ENCODE data around the gene FBXL16.
A peak's percentile ranks its signal among the peaks of the same experiment; 100 is the strongest.

Gene FBXL16

DNA sequence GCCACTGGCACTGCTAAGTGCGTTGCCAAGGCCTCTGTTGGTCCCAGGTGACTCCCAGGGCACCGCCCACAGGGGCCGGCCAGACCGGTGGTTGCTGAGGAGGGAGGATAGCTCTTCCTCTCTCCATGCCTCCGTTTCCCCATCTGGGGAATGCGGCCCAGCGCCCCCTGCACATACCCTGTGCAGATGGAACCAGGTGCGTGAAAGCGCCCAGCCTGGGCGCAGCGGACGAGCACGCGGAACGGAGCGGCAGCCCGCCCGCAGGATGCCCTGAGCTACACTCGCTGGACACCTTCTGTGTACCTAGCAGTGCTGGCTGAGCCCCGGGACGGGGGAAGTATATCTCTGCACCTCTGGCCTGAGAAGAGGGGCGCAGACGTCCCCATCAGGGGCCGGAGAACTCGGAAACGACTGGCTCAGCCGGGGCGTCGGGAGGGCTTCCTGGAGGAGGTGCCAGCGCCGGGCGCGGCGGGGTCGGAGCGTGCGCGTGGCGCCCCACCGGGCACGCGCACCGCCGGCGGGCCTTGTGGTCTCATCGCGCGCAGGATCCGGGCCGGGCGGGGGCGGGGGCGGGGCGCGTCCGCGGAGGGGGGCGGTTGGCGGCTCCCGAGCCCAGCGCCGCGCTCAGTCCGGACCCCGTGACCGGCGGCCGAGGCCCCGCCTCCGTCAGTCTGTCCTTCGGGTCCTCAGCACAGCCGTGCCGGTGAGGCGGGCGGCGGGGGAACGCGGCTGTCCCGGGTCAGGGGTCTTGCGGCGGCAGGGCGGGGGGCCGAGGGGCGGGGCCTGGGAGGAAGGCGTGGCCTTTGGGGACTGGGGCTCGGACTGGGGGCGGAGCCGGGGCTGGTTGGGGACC, 21.1 kb upstream of the FBXL16 start, which contains the start of the genes CCDC78 and HAGHL:
TSS of gene CCDC78 (minus strand) at position 6 of the 853 bp plus-strand sequence. CDS start 76 bp downstream, outside the sequence.
TSS of gene HAGHL (plus strand) at position 669 of the 853 bp plus-strand sequence. CDS start 404 bp downstream, outside the sequence.
- Histone ChIP-seq H3K27ac (ENCODE audit: low read depth, low read length) (peak within 1 kb of the TSS; percentile 72), H3K9me2 (replicated peaks; ENCODE audit: control insufficient read depth, low read length) (no peaks in the 10 kb centered on the region), H3K4me2 (ENCODE audit: low read length) (peak within 1 kb of the TSS; percentile 85), H3K9me3 (ENCODE audit: control insufficient read depth, insufficient read depth, low read length) (no peaks in the 10 kb centered on the region), H3K27me3 (ENCODE audit: control insufficient read depth, low read length) (no peaks in the 10 kb centered on the region), H3K4me1 (ENCODE audit: control insufficient read depth, low read length) (peaks cover 56% of the 10 kb centered on the region), H4K20me1 (ENCODE audit: control insufficient read depth, insufficient read depth, low read depth, low read length) (0 out of 2 replicates have a peak, but pooled peaks cover 3% of the 10 kb centered on the region), H3K36me3 (ENCODE audit: control insufficient read depth, low read length) (peaks cover 46% of the 10 kb centered on the region), H3K4me3 (ENCODE audit: low read length) (peak within 1 kb of the TSS; percentile 85), H3F3A (ENCODE audit: control insufficient read depth, insufficient read depth) (peaks cover 10% of the 10 kb centered on the region; the same call in 1 of the 2 replicates), H3K79me2 (ENCODE audit: control insufficient read depth, low read length) (peaks cover 6% of the 10 kb centered on the region)
- TF ChIP-seq, protein P1, sequence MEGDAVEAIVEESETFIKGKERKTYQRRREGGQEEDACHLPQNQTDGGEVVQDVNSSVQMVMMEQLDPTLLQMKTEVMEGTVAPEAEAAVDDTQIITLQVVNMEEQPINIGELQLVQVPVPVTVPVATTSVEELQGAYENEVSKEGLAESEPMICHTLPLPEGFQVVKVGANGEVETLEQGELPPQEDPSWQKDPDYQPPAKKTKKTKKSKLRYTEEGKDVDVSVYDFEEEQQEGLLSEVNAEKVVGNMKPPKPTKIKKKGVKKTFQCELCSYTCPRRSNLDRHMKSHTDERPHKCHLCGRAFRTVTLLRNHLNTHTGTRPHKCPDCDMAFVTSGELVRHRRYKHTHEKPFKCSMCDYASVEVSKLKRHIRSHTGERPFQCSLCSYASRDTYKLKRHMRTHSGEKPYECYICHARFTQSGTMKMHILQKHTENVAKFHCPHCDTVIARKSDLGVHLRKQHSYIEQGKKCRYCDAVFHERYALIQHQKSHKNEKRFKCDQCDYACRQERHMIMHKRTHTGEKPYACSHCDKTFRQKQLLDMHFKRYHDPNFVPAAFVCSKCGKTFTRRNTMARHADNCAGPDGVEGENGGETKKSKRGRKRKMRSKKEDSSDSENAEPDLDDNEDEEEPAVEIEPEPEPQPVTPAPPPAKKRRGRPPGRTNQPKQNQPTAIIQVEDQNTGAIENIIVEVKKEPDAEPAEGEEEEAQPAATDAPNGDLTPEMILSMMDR (IDR thresholded peaks at IDR 0.05; ENCODE audit: low read depth, low read length, poor library complexity, severe bottlenecking): no peak
- no peak for TF ChIP-seq EZH2phosphoT487 (IDR thresholded peaks at IDR 0.05; ENCODE audit: borderline replicate concordance, low read length)

- H3K79me2 ChIP-seq (ENCODE audit: control insufficient read depth, low read length): peaks cover 9% of the 10 kb centered on the region
- TF ChIP-seq, protein P1 (IDR thresholded peaks at IDR 0.05; ENCODE audit: low read depth, low read length, poor library complexity, severe bottlenecking): no peak
- TF ChIP-seq EZH2phosphoT487 (IDR thresholded peaks at IDR 0.05; ENCODE audit: borderline replicate concordance, low read length): no peak
- H3K4me3 ChIP-seq (ENCODE audit: low read length): peak overlapping the region; percentile 65
- no peaks in the 10 kb centered on the region for H3K9me3 ChIP-seq (ENCODE audit: control insufficient read depth, insufficient read depth, low read length)
- peaks cover 44% of the 10 kb centered on the region for H3K36me3 ChIP-seq (ENCODE audit: control insufficient read depth, low read length)
- H3K27ac ChIP-seq (ENCODE audit: low read depth, low read length): no peak overlapping the region
- peaks cover 54% of the 10 kb centered on the region for H3K4me1 ChIP-seq (ENCODE audit: control insufficient read depth, low read length)
- peaks cover 10% of the 10 kb centered on the region; the same call in 1 of the 2 replicates for H3F3A ChIP-seq (ENCODE audit: control insufficient read depth, insufficient read depth)
- 0 out of 2 replicates have a peak, but pooled peaks cover 3% of the 10 kb centered on the region for H4K20me1 ChIP-seq (ENCODE audit: control insufficient read depth, insufficient read depth, low read depth, low read length)
- H3K9me2 ChIP-seq (replicated peaks; ENCODE audit: control insufficient read depth, low read length): no peaks in the 10 kb centered on the region
- peak overlapping the region; percentile 80 for H3K4me2 ChIP-seq (ENCODE audit: low read length)
- H3K27me3 ChIP-seq (ENCODE audit: control insufficient read depth, low read length): no peaks in the 10 kb centered on the region
These were observed 20.5 kb upstream of the FBXL16 start for GRCh38 chr16:726188-726437.

DNA sequence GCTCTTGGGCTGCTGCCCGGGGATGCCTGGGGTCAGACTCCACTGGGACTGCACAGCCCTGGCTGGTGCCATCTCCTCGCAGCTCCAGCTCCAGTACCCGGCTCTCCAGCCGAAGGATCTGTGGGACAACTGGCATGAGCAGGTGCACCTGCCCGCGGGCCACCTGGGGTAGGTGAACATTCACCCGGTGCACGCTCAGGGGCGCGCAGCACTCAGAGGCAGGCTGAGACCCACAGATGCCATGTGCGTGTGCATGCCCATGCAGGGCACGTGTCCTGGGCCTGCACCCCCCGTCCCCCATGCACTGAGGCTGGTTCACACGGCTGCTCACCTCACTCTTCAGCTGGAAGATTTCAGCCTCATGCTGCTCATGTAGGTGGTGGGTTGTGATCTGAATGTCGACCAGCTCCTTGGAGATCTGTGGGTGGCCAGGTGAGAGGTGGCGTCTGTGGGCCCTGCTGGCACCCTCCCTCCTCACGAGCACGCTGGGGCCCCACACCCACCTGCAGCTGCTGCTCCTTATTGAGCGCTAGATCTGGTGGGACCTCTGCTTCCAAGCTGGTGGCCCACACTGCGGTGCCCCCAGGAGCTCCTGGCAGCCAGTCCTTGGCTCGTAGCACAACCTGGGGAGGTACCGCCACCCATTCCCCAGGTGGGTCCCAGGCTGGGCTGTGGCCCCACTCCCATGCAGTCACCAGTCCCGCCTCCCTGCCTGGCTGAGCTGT, 20.0 kb upstream of the FBXL16 start:
- Histone ChIP-seq H3K9me2 (replicated peaks; ENCODE audit: control insufficient read depth, low read length) (no peaks in the 10 kb centered on the region), H3K4me1 (ENCODE audit: control insufficient read depth, low read length) (peaks cover 53% of the 10 kb centered on the region), H3K27ac (ENCODE audit: low read depth, low read length) (no peak overlapping the region), H3K4me2 (ENCODE audit: low read length) (peak overlapping the region; percentile 80), H4K20me1 (ENCODE audit: control insufficient read depth, insufficient read depth, low read depth, low read length) (0 out of 2 replicates have a peak, but pooled peaks cover 3% of the 10 kb centered on the region), H3F3A (ENCODE audit: control insufficient read depth, insufficient read depth) (peaks cover 10% of the 10 kb centered on the region; the same call in 1 of the 2 replicates), H3K4me3 (ENCODE audit: low read length) (peak overlapping the region; percentile 65; the same call in 1 of the 2 replicates), H3K79me2 (ENCODE audit: control insufficient read depth, low read length) (peaks cover 9% of the 10 kb centered on the region), H3K27me3 (ENCODE audit: control insufficient read depth, low read length) (no peaks in the 10 kb centered on the region), H3K9me3 (ENCODE audit: control insufficient read depth, insufficient read depth, low read length) (no peaks in the 10 kb centered on the region), H3K36me3 (ENCODE audit: control insufficient read depth, low read length) (peaks cover 42% of the 10 kb centered on the region)
- no peak for TF ChIP-seq EZH2phosphoT487 (IDR thresholded peaks at IDR 0.05; ENCODE audit: borderline replicate concordance, low read length)
- TF ChIP-seq, protein P1 (IDR thresholded peaks at IDR 0.05; ENCODE audit: low read depth, low read length, poor library complexity, severe bottlenecking): no peak
